SK-N-DZ (cell line): ENCODE data around the gene DNAH8.

ENCODE experiments used
- DNase-seq: peaks from one replicate; pipeline ENCODE4 v3.0.0-alpha.2; 2015; ENCODE audit warnings: low spot score

The DNAH8 gene

GRCh38 chr6:39050453-39051112 is 335.5 kb downstream of the DNAH8 start:
- DNase-seq, result no peak

- no peak for DNase-seq
Measured at GRCh38 chr6:39051399-39052122, 336.4 kb downstream of the DNAH8 start.

GRCh38 chr6:39053016-39053624 is 338.0 kb downstream of the DNAH8 start:
- no peak for DNase-seq

GRCh38 chr6:39053854-39054576 is 338.9 kb downstream of the DNAH8 start:
- DNase-seq, result no peak

GRCh38 chr6:39054577-39055142 is 339.5 kb downstream of the DNAH8 start:
- DNase-seq, result no peak

- no peak for DNase-seq
Measured at GRCh38 chr6:39055661-39056060, 340.6 kb downstream of the DNAH8 start.

- DNase-seq, result no peak
Measured at GRCh38 chr6:39056191-39056590, 341.1 kb downstream of the DNAH8 start.

- DNase-seq, result no peak
Measured at GRCh38 chr6:39056681-39057080, 341.6 kb downstream of the DNAH8 start.

- no peak for DNase-seq
Measured at GRCh38 chr6:39057251-39058155, 342.4 kb downstream of the DNAH8 start.

- no peak for DNase-seq
Measured at GRCh38 chr6:39058471-39059147, 343.5 kb downstream of the DNAH8 start.

GRCh38 chr6:39059496-39060310 is 344.6 kb downstream of the DNAH8 start:
- DNase-seq, result peak; percentile 24

- no peak for DNase-seq
Measured at GRCh38 chr6:39060467-39061160, 345.5 kb downstream of the DNAH8 start.

- DNase-seq, result no peak
Measured at GRCh38 chr6:39061182-39061581, 346.1 kb downstream of the DNAH8 start.

- DNase-seq, result no peak
Measured at GRCh38 chr6:39061588-39061987, 346.5 kb downstream of the DNAH8 start.

- DNase-seq, result peak; percentile 10
Measured at GRCh38 chr6:39062014-39062740, 347.1 kb downstream of the DNAH8 start.

- no peak for DNase-seq
Measured at GRCh38 chr6:39063526-39063925, 348.4 kb downstream of the DNAH8 start.

GRCh38 chr6:39065561-39065960 is 350.4 kb downstream of the DNAH8 start:
- no peak for DNase-seq

GRCh38 chr6:39068391-39068790 is 353.3 kb downstream of the DNAH8 start:
- no peak for DNase-seq
